TTC549 (cell line): ENCODE measurements around the gene MT4.

Source experiments
- FAIRE-seq: peaks from 2 replicates; lab custom pipeline; 2012; peaks lifted over from hg19 to GRCh38; lab: Jason Lieb, UNC

MT4 gene

DNA sequence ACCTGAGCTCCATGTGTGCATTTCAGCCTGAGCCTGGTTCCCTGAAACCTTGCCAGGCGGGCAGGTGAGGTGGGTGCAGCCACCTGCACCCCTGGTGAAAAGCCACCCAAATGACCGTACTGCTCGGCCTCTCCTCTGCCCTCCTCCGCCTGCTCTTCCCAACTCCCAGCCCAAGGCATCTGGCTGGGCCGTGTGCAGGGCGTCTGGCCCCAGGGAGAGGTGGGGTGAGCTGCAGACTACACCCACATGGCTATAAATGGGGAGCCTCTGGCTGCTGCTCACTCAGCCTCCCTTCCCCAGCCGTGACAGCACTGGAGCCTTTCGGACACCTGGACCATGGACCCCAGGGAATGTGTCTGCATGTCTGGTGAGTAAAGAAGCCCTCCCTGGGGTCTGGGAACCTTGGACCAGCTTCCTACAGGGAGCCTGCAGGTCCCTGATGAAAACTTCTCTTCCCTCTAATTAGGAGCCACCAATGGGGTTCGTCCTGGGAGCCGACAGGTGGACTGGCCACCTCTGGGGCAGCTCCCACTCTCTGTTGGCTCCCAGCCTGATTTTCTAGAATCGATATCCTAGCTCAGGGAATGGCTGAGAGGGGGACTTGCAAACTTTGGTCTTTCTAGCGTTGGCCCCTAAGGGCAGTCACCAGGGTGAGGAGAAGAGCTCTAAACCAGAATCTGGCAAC is at the start of gene MT4:
Gene MT4 (plus strand): TSS at position 281 of the 685 bp plus-strand sequence. CDS start 56 bp downstream, at position 337.
- FAIRE-seq = no peak

DNA sequence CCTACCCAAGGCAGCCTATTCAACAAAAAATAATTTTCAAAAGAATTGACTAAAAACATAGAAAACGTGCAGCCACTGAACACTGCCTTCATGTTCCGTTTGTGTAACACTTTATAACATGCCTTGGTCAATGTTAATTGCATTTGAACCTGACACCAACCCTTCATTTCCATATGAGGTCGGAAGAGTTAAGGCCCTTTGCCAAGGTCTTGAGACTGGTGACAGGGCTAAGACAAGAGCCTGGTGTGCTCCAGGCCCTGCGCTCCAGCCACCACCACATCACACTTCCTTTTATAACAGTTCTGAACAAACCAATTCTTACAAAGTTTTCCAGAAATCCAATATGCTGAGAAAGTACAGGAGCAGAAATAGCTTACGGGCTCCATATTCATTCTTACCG is 49.2 kb upstream of the MT4 start:
- no peak for FAIRE-seq

DNA sequence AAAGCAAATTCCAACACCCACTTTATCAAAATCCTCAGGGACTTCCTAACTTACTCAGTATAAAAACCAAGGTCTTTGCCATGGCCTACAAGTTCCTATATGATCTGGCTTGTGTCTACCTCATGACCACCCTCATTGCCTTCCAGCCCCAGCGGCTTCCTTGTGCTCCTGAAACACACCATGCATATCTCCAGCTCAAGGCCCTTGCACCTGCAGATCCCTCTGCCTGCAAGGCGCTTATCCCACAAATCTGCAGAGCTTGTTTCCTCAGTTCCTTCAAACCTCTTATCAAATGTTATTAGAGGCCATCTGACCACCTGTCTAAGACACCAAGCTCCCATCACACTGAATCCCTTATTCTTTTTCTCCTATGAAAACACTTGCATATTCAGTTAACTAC is 47.7 kb upstream of the MT4 start:
- FAIRE-seq = no peak

DNA sequence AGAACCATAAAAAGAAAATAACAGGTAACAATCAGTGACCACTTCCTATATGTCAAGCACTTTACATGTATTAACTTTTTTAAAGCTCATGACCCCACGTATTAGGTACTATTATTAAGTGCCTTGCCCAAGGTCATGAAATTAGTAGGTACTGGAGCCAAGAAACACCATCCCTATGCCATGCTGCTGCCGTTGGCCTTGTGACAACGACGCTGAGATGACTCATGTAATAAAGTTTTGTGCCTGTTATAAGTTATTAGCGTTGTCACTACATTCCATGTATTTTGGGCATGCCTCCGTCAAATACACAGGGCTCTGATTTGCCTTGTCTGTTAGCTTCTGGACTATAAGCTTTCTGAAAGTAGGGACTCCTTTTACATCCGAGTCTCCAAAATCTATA is 46.4 kb upstream of the MT4 start:
- no peak for FAIRE-seq

DNA sequence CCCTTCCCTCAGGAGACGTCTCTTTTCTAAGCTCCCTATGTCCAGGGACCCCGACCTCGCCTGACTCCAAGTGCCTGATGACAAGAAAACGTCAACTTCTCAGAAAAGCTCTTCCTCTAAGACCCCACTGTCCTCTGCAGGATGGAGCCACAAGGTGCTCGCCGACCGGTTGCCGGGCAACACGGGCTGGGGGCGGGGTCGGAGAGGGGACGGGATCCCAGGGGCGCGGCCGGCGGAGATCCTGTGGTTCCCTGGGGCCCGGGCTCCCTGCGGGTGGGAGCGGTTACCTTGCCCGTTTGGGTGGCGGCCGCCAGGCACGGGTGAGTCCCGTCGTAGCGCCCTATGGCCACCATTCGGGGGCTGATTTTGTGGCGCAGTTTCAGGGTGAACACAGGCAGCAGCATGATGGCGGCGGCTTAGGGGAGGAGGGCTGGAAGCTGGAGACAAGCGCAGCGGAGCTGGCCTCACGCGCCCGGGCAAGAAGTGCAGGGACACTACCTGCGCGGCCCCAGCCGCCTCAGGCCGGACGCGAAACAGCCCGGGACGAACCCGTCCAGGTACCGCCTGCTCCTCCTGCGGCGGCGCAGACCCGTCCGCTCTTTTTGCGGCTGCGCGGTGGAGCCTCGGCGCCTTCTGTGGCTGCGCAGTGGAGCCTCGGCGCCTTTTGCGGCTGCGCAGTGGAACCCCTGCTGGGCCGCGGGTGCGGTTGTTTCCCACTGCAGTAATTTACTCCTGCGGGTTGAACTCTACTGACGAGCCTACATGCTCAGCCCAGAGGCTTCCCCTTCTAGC is 45.2 kb upstream of the MT4 start, which contains the start of gene BBS2:
Gene BBS2 (minus strand): TSS at position 566 of the 792 bp plus-strand sequence. CDS start 162 bp downstream, at position 404.
- FAIRE-seq = no peak

DNA sequence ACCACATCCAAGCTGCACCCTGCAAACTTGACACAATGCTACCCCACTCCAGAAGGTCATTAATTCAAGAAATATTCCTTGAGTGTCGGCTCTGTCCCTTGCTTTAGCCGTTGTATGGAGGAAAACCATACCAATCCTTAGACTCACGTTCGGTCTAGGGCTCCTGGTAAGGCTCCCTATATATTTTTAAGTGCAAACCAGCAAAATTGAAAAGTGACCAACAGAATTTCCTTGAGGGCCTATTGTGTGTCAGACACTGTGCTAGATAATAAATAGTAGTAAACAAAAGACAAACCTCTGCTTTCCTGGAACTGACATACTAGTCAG is 44.7 kb upstream of the MT4 start:
- no peak for FAIRE-seq

DNA sequence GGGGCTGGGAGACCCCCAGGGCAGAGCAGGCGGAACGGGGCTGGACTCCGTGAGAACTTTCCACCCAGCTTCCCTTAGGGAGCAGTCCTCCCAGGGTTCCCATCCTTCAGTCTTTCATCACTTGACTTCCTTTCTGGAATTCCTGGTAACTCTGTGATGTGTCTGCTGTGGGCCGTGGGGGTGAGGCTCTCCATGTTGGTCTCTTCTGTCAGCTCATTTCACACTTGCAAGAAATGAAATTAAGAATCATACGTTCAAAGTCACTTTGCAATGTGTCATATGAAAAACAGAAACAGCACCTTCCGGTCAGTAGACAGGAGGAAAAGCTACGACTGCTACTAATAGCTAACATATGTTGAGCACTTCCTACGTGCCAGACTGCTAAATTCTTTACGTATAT is 39.6 kb upstream of the MT4 start:
- no peak for FAIRE-seq

DNA sequence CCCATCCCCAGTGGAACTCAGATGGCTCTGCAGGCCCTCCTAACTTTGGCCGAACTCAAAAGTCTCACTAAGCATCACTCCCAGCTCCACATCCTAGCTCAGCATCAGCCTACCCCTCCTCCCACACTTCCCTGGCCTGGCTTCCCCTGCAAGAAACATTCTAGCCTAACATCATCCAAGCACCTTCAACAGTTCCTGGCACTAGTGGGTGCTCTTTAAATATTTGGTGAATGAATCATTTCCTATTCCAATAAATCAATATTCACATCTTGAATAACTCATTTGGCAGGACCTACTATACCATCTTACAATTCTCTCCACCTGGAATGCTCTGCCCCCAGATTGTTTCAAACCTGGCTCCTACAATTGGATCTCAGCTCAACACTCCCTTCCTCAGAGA is 34.0 kb upstream of the MT4 start:
- no peak for FAIRE-seq

DNA sequence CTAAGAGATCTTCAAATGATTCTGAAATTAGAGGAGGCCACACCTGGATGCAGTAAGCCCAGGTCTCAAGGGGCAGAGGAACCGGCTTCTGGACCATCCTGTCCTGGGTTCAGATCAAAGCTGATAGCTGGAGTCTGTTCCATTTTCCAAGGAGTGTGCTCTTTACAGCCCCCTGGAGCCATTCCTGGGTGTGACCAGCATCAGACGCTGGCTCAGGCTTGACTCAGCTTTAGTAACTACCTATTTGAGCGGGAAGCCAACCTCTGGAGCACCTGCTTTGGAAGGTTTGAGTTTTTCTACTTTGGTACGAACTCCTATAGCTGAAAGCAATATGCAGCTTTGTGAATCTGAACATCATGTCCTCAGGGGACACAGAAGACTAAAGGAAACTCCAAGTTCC is 32.2 kb upstream of the MT4 start:
- no peak for FAIRE-seq

DNA sequence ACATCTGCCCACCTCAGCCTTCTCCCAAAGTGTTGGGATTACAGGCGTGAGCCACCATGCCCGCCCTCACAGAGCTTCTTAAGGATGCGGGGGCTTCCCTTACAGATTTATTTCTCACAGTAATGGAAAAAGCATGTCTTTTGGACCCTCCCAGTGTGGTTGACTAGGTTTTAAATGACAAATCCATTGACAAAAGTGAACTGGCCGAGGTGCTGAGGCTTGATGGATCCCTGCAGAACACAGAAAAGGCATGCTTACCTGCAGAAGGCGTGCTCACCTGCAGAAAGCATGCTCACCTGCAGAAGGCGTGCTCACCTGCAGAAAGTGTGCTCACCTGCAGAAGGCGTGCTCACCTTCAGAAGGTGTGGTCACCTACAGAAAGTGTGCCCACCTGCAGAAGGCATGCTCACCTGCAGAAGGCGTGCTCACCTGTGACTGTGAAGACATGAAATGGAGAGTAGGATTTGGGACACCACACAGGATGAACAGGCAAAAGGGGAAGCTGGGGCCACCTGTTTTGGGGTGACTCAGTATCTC is 30.0 kb upstream of the MT4 start:
- FAIRE-seq = no peak

DNA sequence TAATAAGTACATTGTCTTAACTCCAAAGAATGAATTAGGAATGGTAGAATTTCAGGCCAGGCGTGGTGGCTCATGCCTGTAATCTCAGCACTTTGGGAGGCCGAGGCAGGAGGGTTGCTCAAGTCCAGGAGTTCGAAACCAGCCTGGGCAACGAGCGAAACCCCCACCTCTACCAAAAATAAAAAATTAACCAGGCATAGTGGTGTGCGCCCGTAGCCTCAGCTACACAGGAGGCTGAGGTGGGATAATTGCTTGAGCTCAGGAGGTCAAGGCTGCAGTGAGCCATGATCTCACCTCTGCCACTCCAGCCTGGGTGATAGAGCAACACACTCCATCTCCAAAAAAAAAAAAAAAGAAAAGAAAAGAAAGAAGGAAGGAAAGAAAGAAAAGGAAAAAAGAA is 26.5 kb upstream of the MT4 start:
- FAIRE-seq = no peak

DNA sequence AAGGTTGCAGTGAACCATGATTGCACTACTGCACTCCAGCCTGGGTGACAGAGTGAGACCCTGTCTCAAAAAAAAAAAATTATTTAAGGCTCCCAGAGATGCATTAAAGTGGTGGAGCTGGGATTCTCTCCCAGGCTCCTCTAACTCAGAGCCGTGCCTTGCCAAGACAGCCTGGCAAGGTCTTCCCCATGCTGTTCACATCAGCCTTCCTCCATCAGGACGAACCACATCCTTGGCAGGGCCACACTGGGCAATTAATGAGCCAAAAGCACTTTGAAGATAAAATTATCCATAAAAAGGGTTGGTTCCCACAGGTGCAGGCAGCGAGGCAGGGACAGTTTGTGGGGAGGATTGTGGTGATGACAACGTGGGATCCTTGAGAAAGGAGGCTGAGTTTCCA is 25.2 kb upstream of the MT4 start:
- FAIRE-seq = no peak

DNA sequence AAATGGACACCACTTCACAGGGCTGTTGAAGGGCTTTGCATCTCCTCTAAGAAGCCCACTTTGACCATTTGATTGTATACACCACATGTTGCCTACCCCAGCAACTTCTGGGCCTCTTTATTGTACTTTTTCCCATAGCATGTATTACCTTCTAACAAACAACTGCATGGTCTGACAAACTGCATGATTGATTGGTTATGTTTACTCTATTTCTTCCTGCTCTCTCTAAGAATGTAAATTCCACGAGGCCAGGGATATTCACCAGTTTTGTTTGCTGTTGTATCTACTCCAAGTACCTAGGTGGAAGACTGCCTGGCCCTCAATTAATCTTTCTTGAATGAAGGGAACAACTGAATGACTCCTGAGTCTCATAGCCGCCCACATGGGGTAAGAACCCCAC is 22.8 kb upstream of the MT4 start:
- no peak for FAIRE-seq

DNA sequence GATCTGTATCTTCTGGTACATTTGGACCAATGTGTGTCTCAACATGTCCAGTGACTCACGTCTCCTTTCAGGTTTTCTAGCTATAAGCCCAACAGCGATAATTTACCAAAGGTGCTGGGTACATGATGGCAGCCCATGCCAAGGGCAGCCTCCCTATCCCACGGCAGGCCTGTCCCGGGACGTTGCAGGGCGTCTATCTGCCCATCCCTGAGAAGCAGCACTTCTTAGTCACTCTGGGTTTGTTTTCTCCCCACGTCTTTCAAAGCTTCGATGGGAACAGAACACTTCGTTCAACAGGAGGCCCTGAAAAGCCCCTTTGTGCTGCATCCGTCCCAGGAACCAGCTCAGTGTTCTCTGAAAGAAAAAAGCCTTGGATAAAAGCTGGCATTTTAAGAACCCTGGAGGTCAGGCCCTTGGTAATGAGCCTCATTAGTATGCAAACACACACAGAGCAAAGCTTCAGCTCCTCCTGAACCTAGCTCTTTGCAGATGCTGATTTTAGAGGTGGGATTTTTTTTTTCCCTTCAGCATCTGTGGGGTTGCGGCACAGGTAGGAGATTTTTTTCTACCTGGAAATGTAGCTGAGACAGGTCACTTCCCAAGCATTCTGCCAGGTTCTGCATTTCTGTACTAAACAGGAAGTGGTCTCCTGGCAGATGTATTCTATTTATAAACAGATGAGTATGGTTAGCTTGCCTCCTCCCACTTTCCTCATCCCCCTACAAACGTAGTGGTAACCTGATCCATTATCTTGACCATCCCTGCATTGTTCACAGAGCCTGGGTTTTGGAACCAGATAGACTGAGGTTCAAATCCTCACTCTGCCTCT is 17.5 kb upstream of the MT4 start:
- no peak for FAIRE-seq

DNA sequence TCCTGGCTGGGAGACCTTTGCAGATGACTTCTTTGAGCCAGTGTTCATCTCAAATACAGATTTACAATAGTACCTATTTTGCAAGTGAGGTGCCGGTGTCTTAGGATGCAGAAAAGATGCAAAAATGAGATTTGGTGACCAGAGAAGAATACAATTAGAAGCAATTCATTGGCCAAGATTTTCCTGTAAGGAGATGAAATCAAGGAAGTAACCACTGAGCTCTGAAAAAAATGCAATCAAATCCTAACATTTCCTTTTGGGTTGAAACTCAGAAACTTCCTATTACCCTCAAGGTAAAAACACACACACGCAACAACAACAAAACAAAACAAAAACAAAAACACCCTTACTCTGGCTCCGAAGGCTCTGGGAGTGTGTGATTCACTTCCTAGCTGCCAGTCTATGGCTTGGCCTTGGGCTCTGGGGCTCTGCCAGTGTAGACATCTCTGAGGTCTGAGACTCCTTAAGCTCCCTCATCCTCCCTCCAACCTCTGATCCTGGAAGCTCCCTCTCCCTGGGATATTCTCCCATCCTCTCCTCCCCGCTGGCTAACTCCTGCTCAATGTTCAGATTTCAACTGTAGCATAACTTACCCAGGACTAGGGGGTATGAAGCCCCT is 16.8 kb upstream of the MT4 start:
- no peak for FAIRE-seq

DNA sequence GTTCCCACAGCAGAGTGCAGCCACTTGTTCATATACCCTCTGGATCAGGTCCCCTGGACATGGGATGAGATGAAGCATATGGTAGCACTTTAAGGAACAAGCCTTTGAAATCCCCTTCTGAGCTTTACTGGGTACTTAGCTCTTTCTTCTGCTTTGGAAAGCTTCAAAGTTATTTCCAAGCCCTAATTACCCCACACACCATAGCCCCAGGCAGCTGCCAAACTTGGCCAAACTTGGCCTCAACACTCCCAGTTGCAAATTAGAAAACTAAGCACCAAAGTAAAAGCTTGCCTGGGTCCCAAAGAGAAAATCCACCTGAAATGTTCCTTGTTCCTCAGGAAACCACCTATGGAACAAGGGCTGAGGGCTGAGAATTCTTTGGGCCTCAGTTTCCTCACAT is 15.7 kb upstream of the MT4 start:
- no peak for FAIRE-seq

DNA sequence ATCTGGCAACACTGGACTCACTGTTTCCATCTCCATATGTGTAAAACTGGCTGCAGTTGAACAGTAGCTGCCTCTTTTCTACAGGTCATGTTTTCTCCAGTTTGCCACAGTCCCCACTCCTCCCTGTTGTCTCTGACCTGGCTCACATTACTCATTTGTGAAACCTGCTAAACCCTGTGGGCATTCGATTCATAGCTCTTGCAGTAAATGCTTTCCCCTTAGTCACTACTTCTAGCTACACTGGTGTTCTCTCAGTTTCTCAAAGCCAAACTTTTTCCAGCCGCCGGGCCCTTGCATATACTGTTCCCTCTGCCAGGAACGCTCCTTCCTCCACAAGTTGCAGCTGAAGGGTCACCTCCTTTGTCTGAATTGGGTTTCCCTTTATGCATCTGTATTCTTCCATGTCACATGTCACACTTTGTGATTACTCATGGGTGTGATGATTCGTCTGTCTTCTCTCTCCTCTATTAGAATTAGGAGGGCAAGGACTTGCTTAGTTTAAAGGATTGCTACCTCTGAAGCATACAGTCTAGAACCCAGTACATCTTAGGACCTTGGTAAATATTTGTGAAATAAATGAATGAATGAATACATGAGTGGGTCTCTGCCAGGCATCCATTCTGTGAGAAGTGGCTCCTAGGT is 15.0 kb upstream of the MT4 start:
- no peak for FAIRE-seq

DNA sequence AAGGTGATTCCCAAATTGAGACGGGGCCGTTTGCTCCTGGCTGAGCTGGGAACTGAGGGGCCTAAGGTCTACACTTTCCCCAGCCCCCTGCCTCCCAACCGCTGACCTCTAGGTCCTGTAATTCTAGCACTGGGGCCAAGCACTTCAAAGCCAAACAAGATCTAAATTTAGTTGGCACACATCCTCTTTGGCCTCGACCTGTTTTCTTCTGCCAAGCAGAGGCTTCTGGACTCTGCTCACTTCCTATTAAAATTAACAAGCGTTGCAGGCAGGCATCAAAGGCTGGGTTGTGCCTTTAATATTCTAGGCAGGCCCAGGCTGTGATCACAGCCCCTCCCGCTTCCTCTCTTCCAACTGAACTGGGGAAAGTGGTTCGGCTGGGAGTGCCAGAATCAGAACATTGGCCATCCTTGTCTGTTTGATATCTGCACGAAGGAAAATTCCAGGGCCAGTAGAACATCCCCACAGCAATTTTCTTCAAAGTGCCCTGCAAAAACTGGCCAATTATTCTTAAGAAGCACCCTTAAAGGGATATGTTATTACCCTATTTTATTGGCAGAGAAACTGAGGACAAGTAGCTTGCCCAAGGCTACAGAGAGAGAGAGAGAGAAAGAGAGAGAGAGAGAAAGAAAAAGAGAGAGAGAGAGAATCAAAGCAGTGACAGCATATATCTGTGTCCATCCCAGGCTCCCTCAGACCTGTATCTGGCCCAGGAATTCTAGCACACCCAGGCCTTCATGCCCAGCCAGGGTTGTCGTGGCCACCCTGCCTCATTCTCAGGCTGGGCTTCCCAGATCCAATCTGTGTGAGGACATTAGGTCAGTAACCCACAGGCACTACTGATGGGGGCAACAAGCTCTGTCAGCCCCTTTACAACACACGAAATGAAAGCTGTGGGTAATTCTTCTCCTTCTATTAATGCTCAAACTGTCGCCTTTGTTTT is 12.8 kb upstream of the MT4 start:
- FAIRE-seq = no peak

DNA sequence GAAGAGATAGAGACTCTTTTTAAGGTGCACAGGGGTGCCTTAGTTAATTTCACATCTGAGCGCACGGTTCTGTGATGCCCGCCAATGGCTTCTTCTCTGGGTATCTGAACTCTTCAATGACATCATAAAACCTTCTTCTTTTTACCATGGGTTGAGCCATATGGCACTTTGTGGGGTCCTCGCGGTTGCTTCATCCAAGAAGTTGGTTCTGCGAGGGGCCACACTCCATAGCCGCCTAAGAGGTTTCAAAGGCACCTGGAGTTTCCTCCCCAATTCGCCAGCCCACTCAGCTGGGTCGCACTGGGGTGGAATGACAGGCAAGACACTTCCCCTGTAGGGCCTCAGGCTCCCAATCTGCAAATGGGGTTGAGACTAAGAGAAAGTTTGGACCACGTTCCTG is 10.4 kb upstream of the MT4 start:
- FAIRE-seq = no peak

DNA sequence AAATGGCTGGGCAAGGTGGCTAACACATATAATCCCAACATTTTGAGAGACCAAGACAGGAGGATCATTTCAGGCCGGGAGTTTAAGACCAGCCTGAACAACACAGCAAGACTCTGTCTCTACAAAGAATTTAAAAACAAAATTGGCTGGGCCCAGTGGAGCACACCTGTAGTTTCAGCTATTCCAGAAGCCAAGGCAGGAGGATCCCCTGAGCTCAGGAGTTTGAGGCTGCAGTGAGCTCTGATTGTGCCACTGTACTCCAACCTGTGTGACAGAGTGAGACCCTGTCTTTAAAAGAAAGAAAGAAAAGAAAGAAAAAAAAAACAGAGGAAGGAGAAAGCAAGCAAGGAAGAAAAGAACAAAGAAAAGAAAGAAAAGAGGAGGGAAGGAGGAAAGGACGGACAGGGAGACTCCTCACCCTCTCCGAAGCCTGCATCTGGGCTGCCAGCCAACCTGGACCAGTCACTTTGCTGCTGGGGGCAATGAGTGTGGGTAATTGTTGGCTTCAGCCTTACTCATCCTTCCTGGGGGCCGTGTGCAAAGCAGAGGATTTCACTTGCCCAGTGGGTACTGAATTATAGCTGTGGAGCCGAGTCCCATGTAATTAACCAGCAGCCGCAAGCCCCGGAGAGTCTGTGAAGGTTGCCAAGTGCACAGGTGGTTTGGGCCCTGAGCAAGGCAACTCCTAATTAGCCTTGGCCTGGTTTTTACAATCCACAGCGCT is 6.7 kb upstream of the MT4 start:
- FAIRE-seq = no peak
